ENCODE data around the gene RFC3. TPM values are rescaled to one million over a fixed set of nuclear protein-coding genes. Genes with fewer than 3 reads are reported as not detected.

The RFC3 gene
- total RNA-seq, 1 experiment from 2014 or later, result 38.2 TPM

GRCh38 chr13:33884531-33885220 is 66.7 kb downstream of the RFC3 start:
- intact Hi-C loops (cut with micrococcal nuclease), result no loop called here
- Histone ChIP-seq H3K9ac (ENCODE audit: low read length) (no peak overlapping the region), H3K4me1 (ENCODE audit: control insufficient read depth in 1 of 2, insufficient read depth in 2 of 2, low read length in 2 of 2) (no peaks in the 10 kb centered on the region), H3K9me3 (ENCODE audit: control insufficient read depth in 1 of 2, insufficient read depth in 1 of 2, low read depth in 1 of 2, low read length in 2 of 2) (no peaks in the 10 kb centered on the region), H3K9me2 (ENCODE audit: insufficient read depth) (no peaks in the 10 kb centered on the region), H4K20me1 (ENCODE audit: insufficient read depth) (no peaks in the 10 kb centered on the region), H3K4me3 (replicated peaks in 1 of 2; ENCODE audit: low read depth in 1 of 2, low read length in 2 of 2) (no peak overlapping the region), H3K36me3 (ENCODE audit: control insufficient read depth in 1 of 2, insufficient read depth in 2 of 2, low read length in 2 of 2) (no peaks in the 10 kb centered on the region), H2AFZ (ENCODE audit: low read depth, low read length, poor library complexity, severe bottlenecking) (no peak overlapping the region), H3K4me2 (ENCODE audit: low read length) (no peak overlapping the region), H3K27me3 (ENCODE audit: insufficient read depth, low read length) (no peaks in the 10 kb centered on the region), H3K27ac (ENCODE audit: low read depth, low read length) (no peak overlapping the region), H3K79me2 (ENCODE audit: insufficient read depth, low read length) (no peaks in the 10 kb centered on the region)
- ChIA-PET CTCF (no interaction called here), POLR2A (no interaction called here), RAD21 (ENCODE audit: low non-redundant PET in 1 of 2, low total read pairs in 2 of 2, uncharacterized antibody in 2 of 2, unreplicated experiment in 2 of 2) (no interaction called here)
- no TSS peak for BruUV-seq (replicated peaks)
- DNase-seq (ENCODE audit: low read depth, low spot score) (no peak), ATAC-seq (no peak)
- TF ChIP-seq RAD21 (IDR thresholded peaks at IDR 0.05; ENCODE audit: low read depth) (no peak), ATF3 (IDR thresholded peaks at IDR 0.05) (no peak), JUND (IDR thresholded peaks at IDR 0.05) (no peak), POLR2A (IDR thresholded peaks at IDR 0.05; ENCODE audit: borderline replicate concordance, extremely low read depth, insufficient read depth, insufficient read length) (no peak), TCF7L2 (IDR thresholded peaks at IDR 0.05; ENCODE audit: borderline replicate concordance, extremely low read depth, insufficient read depth, insufficient read length) (no peak), ZNF274 (IDR thresholded peaks at IDR 0.05; ENCODE audit: low read depth, low read length) (no peak), SP1 (IDR thresholded peaks at IDR 0.05; ENCODE audit: low read depth) (no peak), YY1 (IDR thresholded peaks at IDR 0.05; ENCODE audit: extremely low read depth, insufficient replicate concordance, low read depth, low read length) (no peak), FOSL1 (IDR thresholded peaks at IDR 0.05; ENCODE audit: low read depth) (no peak), SIN3A (IDR thresholded peaks at IDR 0.05; ENCODE audit: low read depth) (no peak)
- TF ChIP-seq, protein P1, sequence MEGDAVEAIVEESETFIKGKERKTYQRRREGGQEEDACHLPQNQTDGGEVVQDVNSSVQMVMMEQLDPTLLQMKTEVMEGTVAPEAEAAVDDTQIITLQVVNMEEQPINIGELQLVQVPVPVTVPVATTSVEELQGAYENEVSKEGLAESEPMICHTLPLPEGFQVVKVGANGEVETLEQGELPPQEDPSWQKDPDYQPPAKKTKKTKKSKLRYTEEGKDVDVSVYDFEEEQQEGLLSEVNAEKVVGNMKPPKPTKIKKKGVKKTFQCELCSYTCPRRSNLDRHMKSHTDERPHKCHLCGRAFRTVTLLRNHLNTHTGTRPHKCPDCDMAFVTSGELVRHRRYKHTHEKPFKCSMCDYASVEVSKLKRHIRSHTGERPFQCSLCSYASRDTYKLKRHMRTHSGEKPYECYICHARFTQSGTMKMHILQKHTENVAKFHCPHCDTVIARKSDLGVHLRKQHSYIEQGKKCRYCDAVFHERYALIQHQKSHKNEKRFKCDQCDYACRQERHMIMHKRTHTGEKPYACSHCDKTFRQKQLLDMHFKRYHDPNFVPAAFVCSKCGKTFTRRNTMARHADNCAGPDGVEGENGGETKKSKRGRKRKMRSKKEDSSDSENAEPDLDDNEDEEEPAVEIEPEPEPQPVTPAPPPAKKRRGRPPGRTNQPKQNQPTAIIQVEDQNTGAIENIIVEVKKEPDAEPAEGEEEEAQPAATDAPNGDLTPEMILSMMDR (IDR thresholded peaks at IDR 0.05 in 2 of 3, conservative IDR thresholded peaks at IDR 0.05 in 1 of 3; ENCODE audit: borderline replicate concordance in 1 of 3, insufficient read depth in 1 of 3, low read depth in 2 of 3, low read length in 2 of 3), result no peak
